GM12875 (cell line): ENCODE results near the gene BRD1.

Experiments
- H3K4me3 ChIP-seq: one replicate; pipeline ENCODE4 v1.5.1; 2011; ENCODE audit warnings: low read depth, low read length, control low read depth
- TF ChIP-seq, protein P1 (sequence below): IDR thresholded peaks from 2 replicates; pipeline ENCODE4 v1.5.1; 2011; ENCODE audit warnings: low read depth, mild to moderate bottlenecking, control low read depth, inconsistent platforms, low read length, moderate library complexity, borderline replicate concordance; ENCODE audit not compliant: insufficient read depth

The BRD1 gene

DNA sequence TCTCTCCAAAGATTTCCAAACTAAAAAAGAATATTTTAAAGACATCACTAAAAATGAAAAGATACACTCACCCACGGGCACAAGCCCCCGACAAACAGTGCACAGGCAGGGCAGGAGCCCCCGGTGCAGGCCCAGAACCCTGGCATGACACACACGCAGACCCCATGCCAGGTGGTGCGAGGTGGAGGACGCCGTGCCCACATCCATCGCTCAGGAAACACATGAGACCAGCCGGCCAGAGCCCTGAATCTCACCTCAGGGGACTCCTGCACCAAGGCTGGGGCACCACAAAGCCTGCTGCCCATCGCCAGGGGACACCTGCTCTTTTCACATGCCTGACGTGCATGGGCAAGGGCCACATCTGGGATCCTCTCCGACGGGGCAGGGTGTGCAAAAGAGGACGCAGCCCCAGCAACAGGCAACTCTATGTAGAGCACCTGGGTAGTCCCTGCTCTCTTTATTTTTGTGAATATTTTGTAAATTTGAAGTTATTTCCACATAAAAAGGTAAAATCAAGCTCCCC, 13.4 kb downstream of the BRD1 start:
- TF ChIP-seq, protein P1, sequence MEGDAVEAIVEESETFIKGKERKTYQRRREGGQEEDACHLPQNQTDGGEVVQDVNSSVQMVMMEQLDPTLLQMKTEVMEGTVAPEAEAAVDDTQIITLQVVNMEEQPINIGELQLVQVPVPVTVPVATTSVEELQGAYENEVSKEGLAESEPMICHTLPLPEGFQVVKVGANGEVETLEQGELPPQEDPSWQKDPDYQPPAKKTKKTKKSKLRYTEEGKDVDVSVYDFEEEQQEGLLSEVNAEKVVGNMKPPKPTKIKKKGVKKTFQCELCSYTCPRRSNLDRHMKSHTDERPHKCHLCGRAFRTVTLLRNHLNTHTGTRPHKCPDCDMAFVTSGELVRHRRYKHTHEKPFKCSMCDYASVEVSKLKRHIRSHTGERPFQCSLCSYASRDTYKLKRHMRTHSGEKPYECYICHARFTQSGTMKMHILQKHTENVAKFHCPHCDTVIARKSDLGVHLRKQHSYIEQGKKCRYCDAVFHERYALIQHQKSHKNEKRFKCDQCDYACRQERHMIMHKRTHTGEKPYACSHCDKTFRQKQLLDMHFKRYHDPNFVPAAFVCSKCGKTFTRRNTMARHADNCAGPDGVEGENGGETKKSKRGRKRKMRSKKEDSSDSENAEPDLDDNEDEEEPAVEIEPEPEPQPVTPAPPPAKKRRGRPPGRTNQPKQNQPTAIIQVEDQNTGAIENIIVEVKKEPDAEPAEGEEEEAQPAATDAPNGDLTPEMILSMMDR, result no peak

DNA sequence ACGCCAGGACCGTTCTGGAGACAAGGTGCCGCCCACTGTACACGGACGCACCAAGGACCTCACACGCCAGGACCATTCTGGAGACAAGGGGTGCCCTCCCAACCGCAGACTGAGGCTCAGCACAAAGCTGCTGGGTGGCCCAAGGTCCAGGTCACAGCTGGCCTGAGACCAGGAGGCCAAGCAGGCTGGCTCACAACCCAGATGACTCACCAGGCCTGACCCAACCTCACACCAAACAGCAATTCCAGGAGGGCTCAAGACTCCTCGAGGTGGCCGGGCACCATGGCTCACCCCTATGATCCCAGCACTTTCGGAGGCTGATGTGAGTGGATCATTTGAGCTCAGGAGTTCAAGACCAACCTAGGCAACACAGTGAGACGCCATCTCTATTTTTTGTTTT, 14.8 kb downstream of the BRD1 start:
- no peak overlapping the region for H3K4me3 ChIP-seq
- TF ChIP-seq, protein P1, result no peak

More for the DNA sequence above, 13.4 kb downstream of the BRD1 start:
- no peak overlapping the region for H3K4me3 ChIP-seq

DNA sequence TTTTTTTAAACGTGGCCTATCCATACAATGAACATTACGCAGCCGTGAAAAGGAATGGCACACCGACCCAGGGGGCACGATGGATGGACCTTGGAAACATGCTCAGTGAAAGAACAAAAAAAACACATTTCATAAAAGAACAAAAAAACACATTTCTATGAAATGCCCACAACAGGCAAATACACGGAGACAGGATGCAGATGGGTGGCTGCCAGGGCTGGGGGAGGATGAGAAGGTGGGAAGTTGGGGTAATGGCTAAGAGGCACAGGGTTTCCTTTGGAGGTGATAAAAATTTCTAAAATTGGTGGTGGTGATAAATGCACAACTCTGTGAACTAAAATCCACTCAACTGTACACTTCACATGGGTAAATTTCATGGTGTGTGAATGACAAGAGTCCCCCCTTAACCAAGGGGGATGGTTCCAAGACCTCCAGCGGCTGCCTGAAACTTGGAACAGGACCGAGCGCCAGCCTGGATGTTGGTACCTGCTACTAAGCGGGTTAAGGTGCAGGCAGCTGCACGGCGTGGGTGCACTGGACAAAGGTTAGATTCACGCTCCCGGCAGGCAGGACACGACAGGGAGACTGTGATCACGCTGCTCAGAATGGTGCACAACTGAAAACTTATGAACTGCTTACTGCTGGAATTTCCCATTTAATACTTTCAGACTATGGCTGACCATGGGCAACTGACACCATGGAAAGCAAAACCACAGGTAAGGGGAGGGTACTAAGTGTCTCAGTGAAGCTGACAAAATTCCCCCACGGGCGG, 16.5 kb downstream of the BRD1 start:
- no peak overlapping the region for H3K4me3 ChIP-seq
- TF ChIP-seq, protein P1, result no peak

DNA sequence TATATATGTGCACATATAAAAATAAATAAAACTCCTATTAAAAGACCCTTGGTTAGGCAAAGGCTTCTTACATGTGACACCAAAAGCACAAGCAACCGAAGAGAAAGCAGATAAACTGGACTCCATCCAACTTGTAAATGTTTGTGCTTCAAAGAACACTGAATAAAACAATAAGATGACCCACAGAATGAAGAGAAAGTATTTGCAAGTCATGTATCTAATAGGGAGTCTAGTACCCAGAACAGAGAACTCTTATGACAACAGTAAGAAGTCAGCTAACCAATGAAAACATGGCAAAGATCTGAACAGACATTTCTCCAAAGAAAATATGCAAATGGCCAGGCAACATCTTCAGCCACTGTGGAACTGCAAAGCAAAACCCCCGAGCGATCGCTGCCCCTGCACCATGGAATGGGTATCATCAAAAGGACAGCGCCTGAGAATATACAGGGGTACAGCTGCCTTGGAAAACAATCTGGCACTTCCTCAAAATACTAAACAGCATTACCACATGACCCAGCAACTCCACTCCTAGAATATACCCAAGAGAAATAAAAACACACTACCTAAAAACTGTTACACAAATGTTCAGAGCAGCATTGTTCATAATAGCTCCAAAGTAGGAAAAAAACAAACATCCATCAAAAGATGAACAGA, 17.2 kb downstream of the BRD1 start:
- TF ChIP-seq, protein P1, result no peak
- no peak overlapping the region for H3K4me3 ChIP-seq

DNA sequence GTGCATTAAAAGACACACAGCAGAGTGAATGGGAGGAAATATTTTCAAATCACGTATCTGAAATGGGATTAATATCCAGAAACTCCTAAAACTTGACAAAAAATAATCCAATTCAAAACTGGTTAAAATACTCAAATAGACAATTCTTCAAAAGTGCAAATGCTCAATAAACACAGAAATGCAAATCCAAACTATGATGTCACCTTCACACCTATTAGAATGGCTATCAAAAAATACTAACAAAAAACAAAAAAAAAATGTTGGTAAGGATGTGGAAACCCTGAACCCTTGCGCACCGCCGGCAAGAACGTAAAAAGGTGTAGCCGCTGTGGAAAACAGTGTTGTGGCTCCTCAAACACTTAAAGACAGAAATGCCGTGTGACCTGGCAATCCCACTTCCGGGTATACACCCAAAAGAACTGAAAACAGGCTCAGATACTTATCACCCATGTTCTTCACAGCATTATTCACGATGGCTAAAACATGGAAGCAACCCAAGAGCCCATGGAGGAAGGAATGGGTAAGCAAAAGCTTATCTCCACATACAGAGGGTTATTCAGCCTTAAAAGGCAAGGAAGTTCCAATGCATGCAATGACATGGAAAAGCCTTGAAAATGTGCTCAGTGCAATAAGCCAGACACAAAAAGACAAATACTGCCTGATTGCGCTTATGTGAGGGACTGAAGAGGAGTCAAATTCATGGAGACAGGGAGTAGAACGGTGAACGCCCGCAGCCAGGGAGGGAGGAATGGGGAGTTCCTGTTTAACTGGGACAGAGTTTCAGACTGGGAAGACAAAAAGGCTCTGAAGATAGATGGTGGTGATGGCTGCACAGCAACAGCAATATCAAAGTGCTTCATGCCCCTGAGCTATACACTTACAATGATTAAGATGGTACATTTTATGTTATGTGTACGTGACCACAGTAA, 19.6 kb downstream of the BRD1 start:
- TF ChIP-seq, protein P1, result no peak
- H3K4me3 ChIP-seq, result no peak overlapping the region

DNA sequence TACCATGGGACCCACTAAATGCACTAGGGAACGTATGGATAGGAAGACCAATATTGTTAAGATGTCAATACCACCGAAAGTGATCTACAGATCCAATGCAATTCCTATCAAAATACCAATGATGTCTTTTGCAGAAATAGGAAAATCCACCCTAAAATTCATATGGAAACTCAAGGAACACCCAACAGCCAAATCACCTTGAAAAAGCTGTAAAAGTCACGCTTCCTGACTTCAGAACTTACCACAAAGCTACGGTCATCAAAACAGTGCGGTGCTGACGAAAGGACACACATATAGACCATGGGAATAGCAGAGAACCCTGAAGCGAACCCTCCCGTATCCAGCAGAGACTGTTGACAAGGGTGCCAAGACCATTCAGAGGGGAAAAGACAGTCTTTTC, 20.5 kb downstream of the BRD1 start:
- TF ChIP-seq, protein P1, result no peak
- H3K4me3 ChIP-seq, result no peak overlapping the region
